ENCODE data around the gene GSC2.

GSC2 gene

GRCh38 chr22:19143212-19143611 lies 6.9 kb downstream of the GSC2 start:
- no peak for TF ChIP-seq CTCF (IDR thresholded peaks at IDR 0.05; ENCODE audit: poor library complexity, severe bottlenecking)
- Histone ChIP-seq H3K4me3 (ENCODE audit: severe bottlenecking) (peak overlapping the region; percentile 67), H3K4me1 (ENCODE audit: insufficient read depth, poor library complexity, severe bottlenecking) (peaks cover 3% of the 10 kb centered on the region), H3K27me3 (ENCODE audit: insufficient read depth, poor library complexity, severe bottlenecking) (peaks cover 6% of the 10 kb centered on the region), H3K36me3 (ENCODE audit: low read depth) (peaks cover 43% of the 10 kb centered on the region), H3K27ac (ENCODE audit: poor library complexity, severe bottlenecking) (no peak overlapping the region), H3K9me3 (ENCODE audit: severe bottlenecking) (no peaks in the 10 kb centered on the region)
- no peak for ATAC-seq (ENCODE audit: low read depth)
- DNase-seq (ENCODE audit: low spot score): no peak

GRCh38 chr22:19142394-19142793 lies 7.7 kb downstream of the GSC2 start:
- peaks cover 48% of the 10 kb centered on the region for H3K36me3 ChIP-seq (ENCODE audit: low read depth)
- H3K4me1 ChIP-seq (ENCODE audit: insufficient read depth, poor library complexity, severe bottlenecking): peaks cover 3% of the 10 kb centered on the region
- no peaks in the 10 kb centered on the region for H3K9me3 ChIP-seq (ENCODE audit: severe bottlenecking)
- no peak overlapping the region for H3K27ac ChIP-seq (ENCODE audit: poor library complexity, severe bottlenecking)
- H3K27me3 ChIP-seq (ENCODE audit: insufficient read depth, poor library complexity, severe bottlenecking): no peaks in the 10 kb centered on the region
- DNase-seq (ENCODE audit: low spot score) (no peak), ATAC-seq (ENCODE audit: low read depth) (no peak)
- TF ChIP-seq CTCF (IDR thresholded peaks at IDR 0.05; ENCODE audit: poor library complexity, severe bottlenecking): no peak
- no peak overlapping the region for H3K4me3 ChIP-seq (ENCODE audit: severe bottlenecking)

GRCh38 chr22:19139974-19140373 lies 10.1 kb downstream of the GSC2 start:
- TF ChIP-seq CTCF (IDR thresholded peaks at IDR 0.05; ENCODE audit: poor library complexity, severe bottlenecking): no peak
- H3K27ac ChIP-seq (ENCODE audit: poor library complexity, severe bottlenecking): no peak overlapping the region
- H3K9me3 ChIP-seq (ENCODE audit: severe bottlenecking): no peaks in the 10 kb centered on the region
- no peak for DNase-seq (ENCODE audit: low spot score)
- no peak overlapping the region for H3K4me3 ChIP-seq (ENCODE audit: severe bottlenecking)
- H3K4me1 ChIP-seq (ENCODE audit: insufficient read depth, poor library complexity, severe bottlenecking): peaks cover 2% of the 10 kb centered on the region
- ATAC-seq (ENCODE audit: low read depth): no peak
- no peaks in the 10 kb centered on the region for H3K27me3 ChIP-seq (ENCODE audit: insufficient read depth, poor library complexity, severe bottlenecking)
- H3K36me3 ChIP-seq (ENCODE audit: low read depth): peaks cover 67% of the 10 kb centered on the region

GRCh38 chr22:19139001-19139356 lies 11.1 kb downstream of the GSC2 start:
- Histone ChIP-seq H3K36me3 (ENCODE audit: low read depth) (peaks cover 67% of the 10 kb centered on the region), H3K27me3 (ENCODE audit: insufficient read depth, poor library complexity, severe bottlenecking) (no peaks in the 10 kb centered on the region), H3K4me1 (ENCODE audit: insufficient read depth, poor library complexity, severe bottlenecking) (no peaks in the 10 kb centered on the region), H3K27ac (ENCODE audit: poor library complexity, severe bottlenecking) (no peak overlapping the region), H3K9me3 (ENCODE audit: severe bottlenecking) (no peaks in the 10 kb centered on the region), H3K4me3 (ENCODE audit: severe bottlenecking) (no peak overlapping the region)
- no peak for ATAC-seq (ENCODE audit: low read depth)
- DNase-seq (ENCODE audit: low spot score): no peak
- no peak for TF ChIP-seq CTCF (IDR thresholded peaks at IDR 0.05; ENCODE audit: poor library complexity, severe bottlenecking)

GRCh38 chr22:19138217-19139000 lies 11.7 kb downstream of the GSC2 start:
- ATAC-seq (ENCODE audit: low read depth): no peak
- no peak overlapping the region for H3K4me3 ChIP-seq (ENCODE audit: severe bottlenecking)
- H3K36me3 ChIP-seq (ENCODE audit: low read depth): peaks cover 71% of the 10 kb centered on the region
- no peaks in the 10 kb centered on the region for H3K27me3 ChIP-seq (ENCODE audit: insufficient read depth, poor library complexity, severe bottlenecking)
- H3K9me3 ChIP-seq (ENCODE audit: severe bottlenecking): no peaks in the 10 kb centered on the region
- TF ChIP-seq CTCF (IDR thresholded peaks at IDR 0.05; ENCODE audit: poor library complexity, severe bottlenecking): no peak
- no peak overlapping the region for H3K27ac ChIP-seq (ENCODE audit: poor library complexity, severe bottlenecking)
- no peak for DNase-seq (ENCODE audit: low spot score)
- H3K4me1 ChIP-seq (ENCODE audit: insufficient read depth, poor library complexity, severe bottlenecking): no peaks in the 10 kb centered on the region

Data from RWPE2 (cell line).